HCT116 (cell line): ENCODE data around the gene DNPEP. TPM values are rescaled to one million over a fixed set of nuclear protein-coding genes. Genes with fewer than 3 reads are reported as not detected.

Experiments
- ATAC-seq: fragments of 200-7000 bp; cut with Tn5 transposase; 2 replicates; pipeline ENCODE4 v1.9.1; 2020; ENCODE audit warnings: mild to moderate bottlenecking, moderate library complexity
- BruUV-seq: library from RNA; stranded (reverse); fragments of 400-500 nt; replicated peaks from 2 replicates; lab custom pipeline; 2021; lab: Mats Ljungman, UMichigan
- CTCF ChIA-PET: fragments of 300-600 bp; sonication (Branson Sonifier 250); formaldehyde crosslinking; loops from one replicate; lab custom pipeline; 2021; ENCODE audit warnings: antibody characterized with exemption; lab: Charles Lee
- POLR2A ChIA-PET: fragments of 300-600, 350-600 bp; sonication (Branson Sonifier 250); formaldehyde crosslinking; loops from one replicate; lab custom pipeline; 2021; ENCODE audit warnings: antibody characterized with exemption; lab: Charles Lee
- RAD21 ChIA-PET, 2 experiments: fragments of 300-600 bp; sonication (Branson Sonifier 250); formaldehyde crosslinking; loops; one replicate each; lab custom pipeline; 2023; ENCODE audit warnings: low total read pairs in 2 of 2; ENCODE audit not compliant: uncharacterized antibody in 2 of 2, unreplicated experiment in 2 of 2, low non-redundant PET in 1 of 2; lab: Charles Lee
- DNase-seq: peaks from one replicate; pipeline ENCODE4 v3.0.0-alpha.2; 2010; ENCODE audit warnings: low read depth, low spot score
- H2AFZ ChIP-seq: fragments of 200-600 bp; shearing (Covaris generic), sonication (generic); 2 replicates; pipeline ENCODE4 v1.6.1; 2017; ENCODE audit warnings: low read depth, mixed run types, mixed read lengths, antibody characterized with exemption, low read length; ENCODE audit not compliant: poor library complexity, severe bottlenecking
- H3K27ac ChIP-seq: 2 replicates; pipeline ENCODE4 v1.5.1; 2012; ENCODE audit warnings: low read depth, low read length
- H3K27me3 ChIP-seq: fragments of 200-600 bp; sonication (generic); 2 replicates; pipeline ENCODE4 v1.6.1; 2016; ENCODE audit warnings: mixed run types, low read length, mixed read lengths; ENCODE audit not compliant: insufficient read depth
- H3K36me3 ChIP-seq, 2 experiments: fragments of 200-500 bp in 1 of 2; fragments of 200-600 bp in 1 of 2; sonication (Bioruptor generic) in 1 of 2; sonication (generic) in 1 of 2; 2 replicates each; pipeline versions ENCODE4 v1.5.1 to v1.6.1; 2014 to 2016; ENCODE audit warnings: low read length in 2 of 2, inconsistent platforms in 1 of 2, mixed read lengths in 1 of 2, mixed run types in 1 of 2; ENCODE audit not compliant: insufficient read depth in 2 of 2, control insufficient read depth in 1 of 2
- H3K4me1 ChIP-seq, 2 experiments: fragments of 200-600 bp in 1 of 2; sonication (generic) in 1 of 2; 2 replicates each; pipeline versions ENCODE4 v1.5.1 to v1.6.1; 2012 to 2017; ENCODE audit warnings: low read length in 2 of 2, inconsistent platforms in 1 of 2, mild to moderate bottlenecking in 1 of 2, mixed read lengths in 1 of 2, mixed run types in 1 of 2, moderate library complexity in 1 of 2; ENCODE audit not compliant: insufficient read depth in 2 of 2, control insufficient read depth in 1 of 2
- H3K4me2 ChIP-seq: fragments of 200-600 bp; sonication (generic); 2 replicates; pipeline ENCODE4 v1.6.1; 2017; ENCODE audit warnings: mixed run types, low read length, mixed read lengths
- H3K4me3 ChIP-seq, 2 experiments: fragments of 200-600 bp in 1 of 2; sonication (generic) in 1 of 2; replicated peaks in 1 of 2; 2 replicates each; pipeline ENCODE4 v1.5.1; 2011 to 2016; ENCODE audit warnings: low read length in 2 of 2, control low read depth in 1 of 2, low read depth in 1 of 2, mild to moderate bottlenecking in 1 of 2, mixed read lengths in 1 of 2, mixed run types in 1 of 2
- H3K79me2 ChIP-seq: fragments of 200-600 bp; sonication (generic); 2 replicates; pipeline ENCODE4 v1.6.1; 2017; ENCODE audit warnings: mild to moderate bottlenecking, mixed run types, low read length, moderate library complexity, mixed read lengths; ENCODE audit not compliant: insufficient read depth
- H3K9ac ChIP-seq: fragments of 200-600 bp; sonication (generic); 2 replicates; pipeline ENCODE4 v1.6.1; 2016; ENCODE audit warnings: low read length, mixed read lengths
- H3K9me2 ChIP-seq: fragments of 200-600 bp; sonication (generic), shearing (Covaris generic); 2 replicates; pipeline ENCODE4 v1.6.1; 2017; ENCODE audit warnings: mixed run types, mild to moderate bottlenecking, moderate library complexity; ENCODE audit not compliant: insufficient read depth
- H3K9me3 ChIP-seq, 2 experiments: fragments of 200-500 bp in 1 of 2; fragments of 200-600 bp in 1 of 2; sonication (Bioruptor generic) in 1 of 2; sonication (generic) in 1 of 2; 2 replicates each; pipeline ENCODE4 v1.6.1; 2014 to 2017; ENCODE audit warnings: low read length in 2 of 2, mixed read lengths in 2 of 2, inconsistent platforms in 1 of 2, low read depth in 1 of 2, mild to moderate bottlenecking in 1 of 2, mixed run types in 1 of 2, moderate library complexity in 1 of 2; ENCODE audit not compliant: control insufficient read depth in 1 of 2, insufficient read depth in 1 of 2
- H4K20me1 ChIP-seq: fragments of 200-600 bp; sonication (generic), shearing (Covaris generic); 2 replicates; pipeline ENCODE4 v1.6.1; 2017; ENCODE audit warnings: mixed run types, mild to moderate bottlenecking, moderate library complexity; ENCODE audit not compliant: insufficient read depth
- CEBPB ChIP-seq: IDR thresholded peaks from 2 replicates; pipeline ENCODE4 v1.6.1; 2012; ENCODE audit warnings: low read depth
- ELF1 ChIP-seq: IDR thresholded peaks from 2 replicates; pipeline ENCODE4 v1.6.1; 2012; ENCODE audit warnings: low read depth, borderline replicate concordance
- EZH2 ChIP-seq: fragments of 200-600 bp; sonication (generic); IDR thresholded peaks from 2 replicates; pipeline ENCODE4 v1.6.1; 2017; ENCODE audit warnings: antibody characterized with exemption, mixed run types
- EZH2phosphoT487 ChIP-seq: fragments of 200-600 bp; IDR thresholded peaks from 2 replicates; pipeline ENCODE4 v1.6.1; 2018; ENCODE audit warnings: antibody characterized with exemption, borderline replicate concordance
- POLR2A ChIP-seq: IDR thresholded peaks from 2 replicates; pipeline ENCODE4 v1.7.0; 2011; ENCODE audit warnings: borderline replicate concordance; ENCODE audit not compliant: insufficient read depth, insufficient read length; ENCODE audit errors: extremely low read depth
- POLR2AphosphoS5 ChIP-seq: IDR thresholded peaks from 2 replicates; pipeline ENCODE4 v1.6.1; 2011; ENCODE audit warnings: mild to moderate bottlenecking, low read depth, low read length, moderate library complexity
- SIN3A ChIP-seq: IDR thresholded peaks from 2 replicates; pipeline ENCODE4 v1.6.1; 2012; ENCODE audit warnings: low read depth
- SP1 ChIP-seq: IDR thresholded peaks from 2 replicates; pipeline ENCODE4 v1.6.1; 2012; ENCODE audit warnings: low read depth
- SRF ChIP-seq: IDR thresholded peaks from 2 replicates; pipeline ENCODE4 v1.6.1; 2012; ENCODE audit warnings: low read depth
- TCF7L2 ChIP-seq: IDR thresholded peaks from 2 replicates; pipeline ENCODE4 v1.7.0; 2011; ENCODE audit warnings: borderline replicate concordance, inconsistent platforms; ENCODE audit not compliant: insufficient read depth, insufficient read length; ENCODE audit errors: extremely low read depth
- YY1 ChIP-seq: IDR thresholded peaks from 2 replicates; pipeline ENCODE4 v1.6.1; 2011; ENCODE audit warnings: low read length, low read depth, moderate library complexity, mild to moderate bottlenecking; ENCODE audit not compliant: insufficient replicate concordance; ENCODE audit errors: extremely low read depth
- intact Hi-C: fragments of 100-400 bp; cut with micrococcal nuclease; formaldehyde crosslinking; loops from 2 replicates; pipeline ENCODE4 v1.10.0; 2022
- total RNA-seq: library from RNA; stranded (reverse); gene quantifications from one replicate; pipeline ENCODE4 v1.2.1, GENCODE V29; 2021; ENCODE audit not compliant: unreplicated experiment
- TF ChIP-seq, protein P1 (sequence below): IDR thresholded peaks from 2 replicates; pipeline ENCODE4 v1.6.1; 2012; ENCODE audit warnings: low read depth
- TF ChIP-seq, protein P2 (sequence below): IDR thresholded peaks from 2 replicates; pipeline ENCODE4 v1.6.1; 2011; ENCODE audit warnings: mild to moderate bottlenecking, low read length, moderate library complexity; ENCODE audit not compliant: insufficient replicate concordance; ENCODE audit errors: extremely low read depth
- TF ChIP-seq, protein P3 (sequence below), 3 experiments: fragments of 200-600 bp in 1 of 3; sonication (generic) in 1 of 3; IDR thresholded peaks in 2 of 3; conservative IDR thresholded peaks in 1 of 3; 2 replicates each; pipeline ENCODE4 v1.5.1; 2012 to 2017; ENCODE audit warnings: low read depth in 2 of 3, low read length in 2 of 3, antibody characterized with exemption in 1 of 3, borderline replicate concordance in 1 of 3, control low read depth in 1 of 3, mild to moderate bottlenecking in 1 of 3, mixed read lengths in 1 of 3, mixed run types in 1 of 3, moderate library complexity in 1 of 3; ENCODE audit not compliant: insufficient read depth in 1 of 3

The DNPEP gene
- total RNA-seq, 1 experiment from 2014 or later, result 80.1 TPM

DNA sequence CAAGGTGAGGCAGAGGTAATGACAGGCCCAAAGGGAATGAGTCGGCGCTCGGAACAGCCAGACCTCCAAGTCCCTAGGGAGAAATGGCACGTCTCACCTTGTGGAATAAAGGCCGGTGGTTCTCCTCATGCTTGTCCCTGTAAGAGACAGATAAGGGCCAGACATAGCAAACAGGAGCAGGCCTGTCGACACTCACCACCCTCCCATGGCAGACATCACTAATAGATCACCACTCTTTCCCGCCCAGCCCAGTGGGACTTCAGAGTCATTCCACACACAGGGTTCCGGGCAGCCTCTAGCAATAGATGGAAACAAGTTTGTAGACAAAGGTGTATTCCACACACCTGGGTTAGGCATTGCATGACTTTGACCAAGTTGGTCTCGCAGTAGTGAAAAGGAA is 6.3 kb downstream of the DNPEP start:
- no peaks in the 10 kb centered on the region for H4K20me1 ChIP-seq
- H3K4me1 ChIP-seq, result peaks cover under 1 to 2% of the 10 kb centered on the region in 2 experiments; a peak in 3 of 4 replicates
- H3K79me2 ChIP-seq, result peaks cover 4% of the 10 kb centered on the region; the same call in 1 of the 2 replicates
- no peaks in the 10 kb centered on the region for H3K9me2 ChIP-seq
- DNase-seq (no peak), ATAC-seq (no peak)
- no peak overlapping the region for H3K4me3 ChIP-seq
- intact Hi-C loops, result no loop called here
- peaks cover 16 to 27% of the 10 kb centered on the region in 2 experiments; a peak in 3 of 4 replicates for H3K36me3 ChIP-seq
- H3K27ac ChIP-seq, result no peak overlapping the region
- POLR2A ChIA-PET, result no interaction called here
- no peaks in the 10 kb centered on the region for H3K27me3 ChIP-seq
- no peaks in the 10 kb centered on the region for H3K9me3 ChIP-seq
- RAD21 ChIA-PET, result no interaction called here
- H3K4me2 ChIP-seq, result no peak overlapping the region
- H2AFZ ChIP-seq, result no peak overlapping the region
- TF ChIP-seq SIN3A (no peak), POLR2A (no peak), CEBPB (no peak), SP1 (no peak), SRF (no peak), YY1 (no peak), POLR2AphosphoS5 (no peak), TCF7L2 (no peak), EZH2phosphoT487 (no peak), EZH2 (no peak), ELF1 (no peak)
- TF ChIP-seq, protein P1, sequence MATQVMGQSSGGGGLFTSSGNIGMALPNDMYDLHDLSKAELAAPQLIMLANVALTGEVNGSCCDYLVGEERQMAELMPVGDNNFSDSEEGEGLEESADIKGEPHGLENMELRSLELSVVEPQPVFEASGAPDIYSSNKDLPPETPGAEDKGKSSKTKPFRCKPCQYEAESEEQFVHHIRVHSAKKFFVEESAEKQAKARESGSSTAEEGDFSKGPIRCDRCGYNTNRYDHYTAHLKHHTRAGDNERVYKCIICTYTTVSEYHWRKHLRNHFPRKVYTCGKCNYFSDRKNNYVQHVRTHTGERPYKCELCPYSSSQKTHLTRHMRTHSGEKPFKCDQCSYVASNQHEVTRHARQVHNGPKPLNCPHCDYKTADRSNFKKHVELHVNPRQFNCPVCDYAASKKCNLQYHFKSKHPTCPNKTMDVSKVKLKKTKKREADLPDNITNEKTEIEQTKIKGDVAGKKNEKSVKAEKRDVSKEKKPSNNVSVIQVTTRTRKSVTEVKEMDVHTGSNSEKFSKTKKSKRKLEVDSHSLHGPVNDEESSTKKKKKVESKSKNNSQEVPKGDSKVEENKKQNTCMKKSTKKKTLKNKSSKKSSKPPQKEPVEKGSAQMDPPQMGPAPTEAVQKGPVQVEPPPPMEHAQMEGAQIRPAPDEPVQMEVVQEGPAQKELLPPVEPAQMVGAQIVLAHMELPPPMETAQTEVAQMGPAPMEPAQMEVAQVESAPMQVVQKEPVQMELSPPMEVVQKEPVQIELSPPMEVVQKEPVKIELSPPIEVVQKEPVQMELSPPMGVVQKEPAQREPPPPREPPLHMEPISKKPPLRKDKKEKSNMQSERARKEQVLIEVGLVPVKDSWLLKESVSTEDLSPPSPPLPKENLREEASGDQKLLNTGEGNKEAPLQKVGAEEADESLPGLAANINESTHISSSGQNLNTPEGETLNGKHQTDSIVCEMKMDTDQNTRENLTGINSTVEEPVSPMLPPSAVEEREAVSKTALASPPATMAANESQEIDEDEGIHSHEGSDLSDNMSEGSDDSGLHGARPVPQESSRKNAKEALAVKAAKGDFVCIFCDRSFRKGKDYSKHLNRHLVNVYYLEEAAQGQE, result no peak
- TF ChIP-seq, protein P2, sequence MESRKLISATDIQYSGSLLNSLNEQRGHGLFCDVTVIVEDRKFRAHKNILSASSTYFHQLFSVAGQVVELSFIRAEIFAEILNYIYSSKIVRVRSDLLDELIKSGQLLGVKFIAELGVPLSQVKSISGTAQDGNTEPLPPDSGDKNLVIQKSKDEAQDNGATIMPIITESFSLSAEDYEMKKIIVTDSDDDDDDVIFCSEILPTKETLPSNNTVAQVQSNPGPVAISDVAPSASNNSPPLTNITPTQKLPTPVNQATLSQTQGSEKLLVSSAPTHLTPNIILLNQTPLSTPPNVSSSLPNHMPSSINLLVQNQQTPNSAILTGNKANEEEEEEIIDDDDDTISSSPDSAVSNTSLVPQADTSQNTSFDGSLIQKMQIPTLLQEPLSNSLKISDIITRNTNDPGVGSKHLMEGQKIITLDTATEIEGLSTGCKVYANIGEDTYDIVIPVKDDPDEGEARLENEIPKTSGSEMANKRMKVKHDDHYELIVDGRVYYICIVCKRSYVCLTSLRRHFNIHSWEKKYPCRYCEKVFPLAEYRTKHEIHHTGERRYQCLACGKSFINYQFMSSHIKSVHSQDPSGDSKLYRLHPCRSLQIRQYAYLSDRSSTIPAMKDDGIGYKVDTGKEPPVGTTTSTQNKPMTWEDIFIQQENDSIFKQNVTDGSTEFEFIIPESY, result no peak
- TF ChIP-seq, protein P3, sequence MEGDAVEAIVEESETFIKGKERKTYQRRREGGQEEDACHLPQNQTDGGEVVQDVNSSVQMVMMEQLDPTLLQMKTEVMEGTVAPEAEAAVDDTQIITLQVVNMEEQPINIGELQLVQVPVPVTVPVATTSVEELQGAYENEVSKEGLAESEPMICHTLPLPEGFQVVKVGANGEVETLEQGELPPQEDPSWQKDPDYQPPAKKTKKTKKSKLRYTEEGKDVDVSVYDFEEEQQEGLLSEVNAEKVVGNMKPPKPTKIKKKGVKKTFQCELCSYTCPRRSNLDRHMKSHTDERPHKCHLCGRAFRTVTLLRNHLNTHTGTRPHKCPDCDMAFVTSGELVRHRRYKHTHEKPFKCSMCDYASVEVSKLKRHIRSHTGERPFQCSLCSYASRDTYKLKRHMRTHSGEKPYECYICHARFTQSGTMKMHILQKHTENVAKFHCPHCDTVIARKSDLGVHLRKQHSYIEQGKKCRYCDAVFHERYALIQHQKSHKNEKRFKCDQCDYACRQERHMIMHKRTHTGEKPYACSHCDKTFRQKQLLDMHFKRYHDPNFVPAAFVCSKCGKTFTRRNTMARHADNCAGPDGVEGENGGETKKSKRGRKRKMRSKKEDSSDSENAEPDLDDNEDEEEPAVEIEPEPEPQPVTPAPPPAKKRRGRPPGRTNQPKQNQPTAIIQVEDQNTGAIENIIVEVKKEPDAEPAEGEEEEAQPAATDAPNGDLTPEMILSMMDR (IDR thresholded peaks at IDR 0.05 in 2 of 3, conservative IDR thresholded peaks at IDR 0.05 in 1 of 3; ENCODE audit: borderline replicate concordance in 1 of 3, insufficient read depth in 1 of 3, low read depth in 2 of 3, low read length in 2 of 3), result no peak
- TF ChIP-seq, all 23 proteins: peak for 0
- CTCF ChIA-PET, result no interaction called here
- H3K9ac ChIP-seq, result no peak overlapping the region
- BruUV-seq, result no TSS peak
